ENCODE data around the gene HOXB4. TPM values are rescaled to one million over a fixed set of nuclear protein-coding genes. Genes with fewer than 3 reads are reported as not detected.

The HOXB4 gene
- polyA plus RNA-seq, 1 of the 3 experiments (the other 2 are of a cell fraction), result 0.03 TPM

DNA sequence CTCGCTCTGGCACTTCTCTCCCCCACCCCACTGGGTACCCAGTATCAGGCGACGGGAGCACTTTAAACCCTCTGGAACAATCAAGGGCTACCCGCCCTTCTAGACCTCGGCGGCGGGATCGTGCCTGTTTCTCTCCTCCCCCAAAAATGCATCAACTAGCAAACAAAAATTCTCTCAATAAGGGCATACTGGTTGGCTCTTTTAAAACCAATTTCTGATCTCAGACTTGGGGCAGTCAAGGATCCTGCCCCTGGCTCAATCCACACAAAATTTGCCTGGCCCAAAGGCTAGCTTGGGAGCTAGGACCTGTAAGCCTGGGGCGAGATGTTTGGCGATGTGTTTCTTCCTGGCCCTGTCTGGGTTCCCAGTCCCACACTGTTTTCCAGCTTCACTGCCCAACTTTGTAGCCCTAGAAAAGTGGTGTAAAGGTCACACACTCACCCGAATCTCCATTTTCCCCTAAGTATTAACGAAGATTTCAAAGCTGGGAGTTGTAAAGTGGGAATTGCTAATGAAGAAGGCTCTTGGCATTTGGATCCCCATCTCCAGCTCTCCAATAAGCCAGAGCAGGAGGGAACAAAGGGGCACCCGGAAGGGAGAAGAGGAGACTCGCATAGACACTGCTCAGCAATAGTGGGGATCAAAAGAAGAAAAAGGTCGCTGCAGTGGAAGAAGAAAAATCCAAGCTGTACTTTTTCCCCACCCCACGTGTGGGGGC is 18.9 kb downstream of the HOXB4 start:
- Histone ChIP-seq H2AFZ (ENCODE audit: low read depth) (no peak overlapping the region), H3K79me2 (ENCODE audit: insufficient read depth) (no peaks in the 10 kb centered on the region), H3K4me3 (ENCODE audit: low read depth in 2 of 2, low read length in 1 of 2) (no peak overlapping the region), H3K9me3 (no peaks in the 10 kb centered on the region), H3K4me2 (no peak overlapping the region), H3K27me3 (ENCODE audit: insufficient read depth) (peaks cover 96% of the 10 kb centered on the region), H3K9ac (no peak overlapping the region), H3K27ac (ENCODE audit: low read depth in 2 of 2, low read length in 1 of 2) (no peak overlapping the region), H4K20me1 (ENCODE audit: insufficient read depth) (peaks cover 6% of the 10 kb centered on the region; the same call in 1 of the 2 replicates), H3K9me2 (no peaks in the 10 kb centered on the region), H3K4me1 (ENCODE audit: control insufficient read depth in 1 of 2, insufficient read depth in 2 of 2, low read depth in 1 of 2, low read length in 1 of 2) (peaks cover 0 to 2% of the 10 kb centered on the region in 2 experiments; a peak in 1 of 4 replicates), H3K36me3 (replicated peaks in 1 of 2; ENCODE audit: control insufficient read depth in 1 of 2, insufficient read depth in 2 of 2, low read length in 1 of 2) (no peaks in the 10 kb centered on the region), H3F3A (replicated peaks; ENCODE audit: insufficient read depth) (no peaks in the 10 kb centered on the region)
- ChIA-PET CTCF (interaction anchor here (1.0 to 1.4 kb wide), 4 partner anchors 9 to 59 kb away, joined by 3 to 4 read pairs (median 3); partner anchors contain the start of gene HOXB5), POLR2A (no interaction called here)
- no peak for DNase-seq
- TF ChIP-seq EZH2phosphoT487 (IDR thresholded peaks at IDR 0.05; ENCODE audit: borderline replicate concordance, low read depth) (peak; percentile 64; the same call in 1 of the 2 replicates), MEF2A (IDR thresholded peaks at IDR 0.05; ENCODE audit: borderline replicate concordance, low read depth) (no peak)
- WGBS (ENCODE audit: low lambda C conversion rate), result 25% methylated on average over 16 of the region's 16 CpGs

DNA sequence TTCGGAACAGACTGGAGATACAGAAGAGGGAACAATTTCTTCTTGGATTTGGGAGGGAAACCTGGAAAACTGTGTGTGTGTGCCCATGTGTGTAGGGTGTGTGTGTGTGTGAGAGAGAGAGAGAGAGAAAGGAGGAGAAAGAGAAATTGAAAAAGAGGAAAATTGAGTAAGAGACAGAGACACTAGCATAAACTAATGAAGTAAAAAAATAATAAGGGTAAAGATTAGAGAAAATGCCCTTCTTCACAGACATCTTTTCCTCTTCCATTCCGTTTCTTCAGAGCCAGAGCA is 19.4 kb downstream of the HOXB4 start:
- H3K27ac ChIP-seq (ENCODE audit: low read depth in 2 of 2, low read length in 1 of 2), result no peak overlapping the region
- no peak for DNase-seq
- no peaks in the 10 kb centered on the region for H3K36me3 ChIP-seq (replicated peaks in 1 of 2; ENCODE audit: control insufficient read depth in 1 of 2, insufficient read depth in 2 of 2, low read length in 1 of 2)
- H4K20me1 ChIP-seq (ENCODE audit: insufficient read depth), result peaks cover 6% of the 10 kb centered on the region; the same call in 1 of the 2 replicates
- H3K4me1 ChIP-seq (ENCODE audit: control insufficient read depth in 1 of 2, insufficient read depth in 2 of 2, low read depth in 1 of 2, low read length in 1 of 2), result peaks cover 0 to 2% of the 10 kb centered on the region in 2 experiments; a peak in 1 of 4 replicates
- 15% methylated on average over 2 of the region's 2 CpGs for WGBS (ENCODE audit: low lambda C conversion rate)
- H3F3A ChIP-seq (replicated peaks; ENCODE audit: insufficient read depth), result no peaks in the 10 kb centered on the region
- no peak overlapping the region for H3K4me2 ChIP-seq
- TF ChIP-seq GATA2 (CRISPR knock-in tag; IDR thresholded peaks at IDR 0.05) (no peak), CHD2 (IDR thresholded peaks at IDR 0.05; ENCODE audit: low read length, partially characterized antibody) (no peak), ELF1 (IDR thresholded peaks at IDR 0.05) (no peak), FOSL2 (IDR thresholded peaks at IDR 0.05; ENCODE audit: borderline replicate concordance, low read depth) (no peak), RFX5 (IDR thresholded peaks at IDR 0.05; ENCODE audit: low read length) (no peak), RXRA (IDR thresholded peaks at IDR 0.05; ENCODE audit: borderline replicate concordance, low read depth) (no peak), YY1 (IDR thresholded peaks at IDR 0.05; ENCODE audit: low read depth) (no peak), SMC3 (IDR thresholded peaks at IDR 0.05; ENCODE audit: low read depth, low read length) (no peak)
- TF ChIP-seq, protein P1, sequence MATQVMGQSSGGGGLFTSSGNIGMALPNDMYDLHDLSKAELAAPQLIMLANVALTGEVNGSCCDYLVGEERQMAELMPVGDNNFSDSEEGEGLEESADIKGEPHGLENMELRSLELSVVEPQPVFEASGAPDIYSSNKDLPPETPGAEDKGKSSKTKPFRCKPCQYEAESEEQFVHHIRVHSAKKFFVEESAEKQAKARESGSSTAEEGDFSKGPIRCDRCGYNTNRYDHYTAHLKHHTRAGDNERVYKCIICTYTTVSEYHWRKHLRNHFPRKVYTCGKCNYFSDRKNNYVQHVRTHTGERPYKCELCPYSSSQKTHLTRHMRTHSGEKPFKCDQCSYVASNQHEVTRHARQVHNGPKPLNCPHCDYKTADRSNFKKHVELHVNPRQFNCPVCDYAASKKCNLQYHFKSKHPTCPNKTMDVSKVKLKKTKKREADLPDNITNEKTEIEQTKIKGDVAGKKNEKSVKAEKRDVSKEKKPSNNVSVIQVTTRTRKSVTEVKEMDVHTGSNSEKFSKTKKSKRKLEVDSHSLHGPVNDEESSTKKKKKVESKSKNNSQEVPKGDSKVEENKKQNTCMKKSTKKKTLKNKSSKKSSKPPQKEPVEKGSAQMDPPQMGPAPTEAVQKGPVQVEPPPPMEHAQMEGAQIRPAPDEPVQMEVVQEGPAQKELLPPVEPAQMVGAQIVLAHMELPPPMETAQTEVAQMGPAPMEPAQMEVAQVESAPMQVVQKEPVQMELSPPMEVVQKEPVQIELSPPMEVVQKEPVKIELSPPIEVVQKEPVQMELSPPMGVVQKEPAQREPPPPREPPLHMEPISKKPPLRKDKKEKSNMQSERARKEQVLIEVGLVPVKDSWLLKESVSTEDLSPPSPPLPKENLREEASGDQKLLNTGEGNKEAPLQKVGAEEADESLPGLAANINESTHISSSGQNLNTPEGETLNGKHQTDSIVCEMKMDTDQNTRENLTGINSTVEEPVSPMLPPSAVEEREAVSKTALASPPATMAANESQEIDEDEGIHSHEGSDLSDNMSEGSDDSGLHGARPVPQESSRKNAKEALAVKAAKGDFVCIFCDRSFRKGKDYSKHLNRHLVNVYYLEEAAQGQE (IDR thresholded peaks at IDR 0.05; ENCODE audit: low read depth, low read length), result no peak
- TF ChIP-seq, protein P2, sequence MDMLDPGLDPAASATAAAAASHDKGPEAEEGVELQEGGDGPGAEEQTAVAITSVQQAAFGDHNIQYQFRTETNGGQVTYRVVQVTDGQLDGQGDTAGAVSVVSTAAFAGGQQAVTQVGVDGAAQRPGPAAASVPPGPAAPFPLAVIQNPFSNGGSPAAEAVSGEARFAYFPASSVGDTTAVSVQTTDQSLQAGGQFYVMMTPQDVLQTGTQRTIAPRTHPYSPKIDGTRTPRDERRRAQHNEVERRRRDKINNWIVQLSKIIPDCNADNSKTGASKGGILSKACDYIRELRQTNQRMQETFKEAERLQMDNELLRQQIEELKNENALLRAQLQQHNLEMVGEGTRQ (IDR thresholded peaks at IDR 0.05; ENCODE audit: borderline replicate concordance, low read depth, low read length), result no peak
- TF ChIP-seq, protein P3, sequence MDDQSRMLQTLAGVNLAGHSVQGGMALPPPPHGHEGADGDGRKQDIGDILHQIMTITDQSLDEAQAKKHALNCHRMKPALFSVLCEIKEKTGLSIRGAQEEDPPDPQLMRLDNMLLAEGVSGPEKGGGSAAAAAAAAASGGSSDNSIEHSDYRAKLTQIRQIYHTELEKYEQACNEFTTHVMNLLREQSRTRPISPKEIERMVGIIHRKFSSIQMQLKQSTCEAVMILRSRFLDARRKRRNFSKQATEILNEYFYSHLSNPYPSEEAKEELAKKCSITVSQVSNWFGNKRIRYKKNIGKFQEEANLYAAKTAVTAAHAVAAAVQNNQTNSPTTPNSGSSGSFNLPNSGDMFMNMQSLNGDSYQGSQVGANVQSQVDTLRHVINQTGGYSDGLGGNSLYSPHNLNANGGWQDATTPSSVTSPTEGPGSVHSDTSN (IDR thresholded peaks at IDR 0.05), result no peak
- no peaks in the 10 kb centered on the region for H3K9me2 ChIP-seq
- H3K9me3 ChIP-seq, result no peaks in the 10 kb centered on the region
- H3K79me2 ChIP-seq (ENCODE audit: insufficient read depth), result no peaks in the 10 kb centered on the region
- no peak overlapping the region for H3K9ac ChIP-seq
- H3K27me3 ChIP-seq (ENCODE audit: insufficient read depth), result peaks cover 98% of the 10 kb centered on the region
- ChIA-PET CTCF (interaction anchor here (1.0 to 1.1 kb wide), 2 partner anchors 8 to 35 kb away, joined by 3 read pairs; partner anchors contain the start of gene HOXB5), POLR2A (no interaction called here)
- H3K4me3 ChIP-seq (ENCODE audit: low read depth in 2 of 2, low read length in 1 of 2), result no peak overlapping the region
- no peak overlapping the region for H2AFZ ChIP-seq (ENCODE audit: low read depth)

Measured in SK-N-SH (cell line).